K562 (cell line): ENCODE measurements around the gene CD22. TPM values are rescaled to one million over a fixed set of nuclear protein-coding genes. Genes with fewer than 3 reads are reported as not detected.

ENCODE experiments used
- ATAC-seq: fragments of 200-7000 bp; cut with Tn5 transposase; 3 replicates; pipeline ENCODE4 v1.9.1; 2020; ENCODE audit warnings: moderate library complexity
- BruUV-seq: library from RNA; stranded (reverse); fragments of 400-500 nt; replicated peaks from 2 replicates; lab custom pipeline; 2021; lab: Mats Ljungman, UMichigan
- CTCF ChIA-PET: fragments of 300-600 bp; formaldehyde crosslinking; extraction: SDS; loops from one replicate; lab custom pipeline; 2021; ENCODE audit warnings: low intra/inter-chr PET ratio; lab: Yijun Ruan, JAX
- POLR2A ChIA-PET: fragments of 300-600, 350-650 bp; sonication (Branson Sonifier 250); formaldehyde crosslinking; extraction: SDS; loops from one replicate; lab custom pipeline; 2021; ENCODE audit warnings: antibody characterized with exemption, inconsistent platforms; lab: Yijun Ruan, JAX
- DNase-seq, 4 experiments: peaks; one replicate each; pipeline versions ENCODE4 v3.0.0 to v3.0.0-alpha.2; 2011 to 2018; ENCODE audit warnings: low spot score in 3 of 4, mixed read lengths in 3 of 4; ENCODE audit errors: extremely low read depth in 1 of 4
- FAIRE-seq: peaks from 2 replicates; lab custom pipeline; 2011; peaks lifted over from hg19 to GRCh38; lab: Jason Lieb, UNC
- H2AFZ ChIP-seq: 2 replicates; pipeline ENCODE4 v1.6.0; 2011; ENCODE audit warnings: low read depth, low read length, control low read depth, inconsistent platforms
- H3K27ac ChIP-seq: fragments of 200-600 bp; 3 replicates; pipeline ENCODE4 v1.8.0; 2011; ENCODE audit warnings: low read depth, mild to moderate bottlenecking, control low read depth, inconsistent platforms, low read length, moderate library complexity, mixed read lengths; ENCODE audit errors: extremely low read depth
- H3K27me3 ChIP-seq, 2 experiments: fragments of 300-600 bp in 1 of 2; 2 replicates in 1 of 2; 3 replicates in 1 of 2; pipeline versions ENCODE4 v1.6.0 to v1.8.0; 2011; ENCODE audit warnings: inconsistent platforms in 2 of 2, low read length in 2 of 2, mild to moderate bottlenecking in 1 of 2, mixed read lengths in 1 of 2, moderate library complexity in 1 of 2; ENCODE audit not compliant: control insufficient read depth in 2 of 2, insufficient read depth in 2 of 2
- H3K36me3 ChIP-seq: fragments of 300-600 bp; 3 replicates; pipeline ENCODE4 v1.8.0; 2011; ENCODE audit warnings: mild to moderate bottlenecking, low read length, inconsistent platforms; ENCODE audit not compliant: control insufficient read depth, insufficient read depth
- H3K4me1 ChIP-seq, 2 experiments: fragments of 200-600 bp in 1 of 2; replicated peaks in 1 of 2; 2 replicates in 1 of 2; 3 replicates in 1 of 2; pipeline versions ENCODE4 v1.5.1 to v1.8.0; 2011; ENCODE audit warnings: inconsistent platforms in 2 of 2, low read length in 2 of 2, mild to moderate bottlenecking in 1 of 2, mixed read lengths in 1 of 2, moderate library complexity in 1 of 2; ENCODE audit not compliant: control insufficient read depth in 2 of 2, insufficient read depth in 2 of 2
- H3K4me2 ChIP-seq: 2 replicates; pipeline ENCODE4 v1.6.1; 2011; ENCODE audit warnings: low read length, control low read depth, inconsistent platforms, mixed read lengths; ENCODE audit not compliant: insufficient read depth
- H3K4me3 ChIP-seq: fragments of 200-600 bp; sonication (generic), shearing (Covaris generic); 2 replicates; pipeline ENCODE4 v1.5.1; 2016; ENCODE audit warnings: control low read depth, inconsistent platforms
- H3K79me2 ChIP-seq: fragments of 200-600 bp; 3 replicates; pipeline ENCODE4 v1.8.0; 2011; ENCODE audit warnings: low read length, inconsistent platforms; ENCODE audit not compliant: control insufficient read depth, insufficient read depth
- H3K9ac ChIP-seq, 2 experiments: 2 replicates each; pipeline versions ENCODE4 v1.6.0 to v1.6.1; 2011; ENCODE audit warnings: low read depth in 2 of 2, low read length in 2 of 2, control low read depth in 1 of 2, inconsistent platforms in 1 of 2, mild to moderate bottlenecking in 1 of 2, mixed read lengths in 1 of 2; ENCODE audit not compliant: insufficient read depth in 1 of 2
- H3K9me1 ChIP-seq: one replicate; pipeline ENCODE4 v1.6.0; 2011; ENCODE audit warnings: inconsistent platforms, mild to moderate bottlenecking, low read length, moderate library complexity; ENCODE audit not compliant: control insufficient read depth, insufficient read depth
- H3K9me3 ChIP-seq: replicated peaks from 2 replicates; pipeline ENCODE4 v1.5.1; 2011; ENCODE audit warnings: low read depth, low read length, inconsistent platforms; ENCODE audit not compliant: control insufficient read depth, insufficient read depth
- H4K20me1 ChIP-seq: replicated peaks from 2 replicates; pipeline ENCODE4 v1.6.1; 2011; ENCODE audit warnings: low read length, inconsistent platforms, mixed read lengths; ENCODE audit not compliant: control insufficient read depth, insufficient read depth
- ADNP ChIP-seq: fragments of 200-800 bp; sonication (Bioruptor generic); IDR thresholded peaks from 2 replicates; pipeline ENCODE4 v1.6.1; 2016; ENCODE audit warnings: missing genetic modification characterization, missing compliant biosample characterization
- BMI1 ChIP-seq: fragments of 150-350 bp; IDR thresholded peaks from 2 replicates; pipeline ENCODE4 v1.6.1; 2014; ENCODE audit warnings: low read length
- CREB5 ChIP-seq: fragments of 250-450 bp; sonication (Bioruptor Pico); IDR thresholded peaks from 2 replicates; pipeline ENCODE4 v1.5.0; 2020; ENCODE audit warnings: mild to moderate bottlenecking
- E2F6 ChIP-seq, 2 experiments: IDR thresholded peaks; 2 replicates each; pipeline ENCODE4 v1.6.1; 2011; ENCODE audit warnings: borderline replicate concordance in 1 of 2, control low read depth in 1 of 2, low read depth in 1 of 2, low read length in 1 of 2, mild to moderate bottlenecking in 1 of 2, mixed read lengths in 1 of 2, moderate library complexity in 1 of 2; ENCODE audit not compliant: insufficient read depth in 1 of 2, insufficient read length in 1 of 2, poor library complexity in 1 of 2, severe bottlenecking in 1 of 2; ENCODE audit errors: extremely low read depth in 1 of 2
- EGR1 ChIP-seq: fragments of 450-650 bp; conservative IDR thresholded peaks from 2 replicates; pipeline ENCODE4 v1.6.1; 2017; ENCODE audit warnings: mild to moderate bottlenecking
- POLR2A ChIP-seq: fragments of 450-650 bp; conservative IDR thresholded peaks from 2 replicates; pipeline ENCODE4 v1.6.1; 2016
- ZBTB11 ChIP-seq, 3 experiments: fragments of 200-800 bp in 1 of 3; fragments of 250-450 bp in 1 of 3; fragments of 450-650 bp in 1 of 3; sonication (Bioruptor Pico) in 1 of 3; sonication (Bioruptor generic) in 1 of 3; formaldehyde crosslinking in 1 of 3; IDR thresholded peaks; 2 replicates each; pipeline versions ENCODE4 v1.6.1 to v1.8.0; 2016 to 2022; ENCODE audit warnings: mild to moderate bottlenecking in 2 of 3, missing genetic modification characterization in 2 of 3, missing compliant biosample characterization in 1 of 3, moderate library complexity in 1 of 3
- ZBTB26 ChIP-seq: fragments of 450-650 bp; formaldehyde crosslinking; IDR thresholded peaks from 2 replicates; pipeline ENCODE4 v1.4.0; 2022; ENCODE audit warnings: missing genetic modification characterization
- ZNF217 ChIP-seq: sonication (generic); formaldehyde crosslinking; IDR thresholded peaks from 2 replicates; pipeline ENCODE4 v1.8.0; 2022; ENCODE audit warnings: mild to moderate bottlenecking, missing genetic modification reagents
- ZNF23 ChIP-seq: fragments of 250-450 bp; sonication (Bioruptor Pico); IDR thresholded peaks from 2 replicates; pipeline ENCODE4 v1.4.0; 2020; ENCODE audit warnings: mild to moderate bottlenecking
- ZNF3 ChIP-seq: fragments of 250-450 bp; sonication (Bioruptor Pico); IDR thresholded peaks from 2 replicates; pipeline ENCODE4 v1.5.0; 2021; ENCODE audit warnings: mild to moderate bottlenecking, moderate library complexity
- ZNF586 ChIP-seq: fragments of 450-650 bp; formaldehyde crosslinking; conservative IDR thresholded peaks from 2 replicates; pipeline ENCODE4 v1.4.0; 2020; ENCODE audit warnings: mild to moderate bottlenecking, moderate library complexity
- WGBS: fragments of 100-300 bp; shearing (Covaris generic); methylation state at CpG from one replicate; pipeline ENCODE4 v1.1.6; 2016; ENCODE audit warnings: low coverage, mixed read lengths; ENCODE audit not compliant: insufficient coverage; ENCODE audit errors: missing lambda C conversion rate; 5-methylcytosine and 5-hydroxymethylcytosine counted together
- in situ Hi-C: fragments of 300-500 bp; cut with MboI; formaldehyde crosslinking; loops from 4 replicates; pipeline ENCODE4 v1.15.0; 2018; ENCODE audit warnings: inconsistent platforms, mixed read lengths
- intact Hi-C: fragments of 100-400 bp; cut with micrococcal nuclease; formaldehyde crosslinking; loops from 2 replicates; pipeline ENCODE4 v1.14.2; 2022
- polyA plus RNA-seq, 8 experiments: library from polyadenylated mRNA; depleted of rRNA in 4 of 8; stranded (reverse) in 5 of 8; unstranded in 3 of 8; fragments of >200 nt; fragmentation: Nextera tagmentation in 2 of 8; fragmentation: Illumina TruSeq in 1 of 8; extraction: Ambion mirVana in 2 of 8; extraction: Trizol in 1 of 8; gene quantifications; 2 replicates each; pipeline versions ENCODE4 v1.2.1 to v1.2.3, GENCODE V29; 2011 to 2014; ENCODE audit warnings: inconsistent platforms in 1 of 8, missing spikeins in 1 of 8
- total RNA-seq, 7 experiments: library from RNA; depleted of rRNA in 6 of 7; stranded (reverse); fragments of >200 nt in 6 of 7; fragmentation: Illumina TruSeq in 2 of 7; extraction: Trizol in 2 of 7; gene quantifications; 2 replicates each; pipeline versions ENCODE4 v1.2.1 to v1.2.3, GENCODE V29; 2011 to 2021; ENCODE audit warnings: low replicate concordance in 1 of 7

CD22 gene
- total and polyA plus RNA-seq, 9 of the 15 experiments (the other 6 are each of a cell fraction or from before 2014, with no cell fraction given): 0.29 to 5.0 (median 3.5) TPM

GRCh38 chr19:35293808-35294207 is 35.2 kb upstream of the CD22 start:
- no peak for ATAC-seq
- no TSS peak for BruUV-seq
- H3K4me1 ChIP-seq: peaks cover 32 to 66% of the 10 kb centered on the region in 2 experiments; a peak in 4 of 5 replicates
- no peaks in the 10 kb centered on the region for H3K79me2 ChIP-seq
- in situ Hi-C loops (no loop called here), intact Hi-C loops (no loop called here)
- no peaks in the 10 kb centered on the region for H3K36me3 ChIP-seq
- H3K4me2 ChIP-seq: 0 out of 2 replicates have a peak overlapping the region, but pooled peaks have one; percentile 12
- peaks cover 6% of the 10 kb centered on the region for H3K9me1 ChIP-seq
- no peak for FAIRE-seq
- POLR2A ChIA-PET: interaction anchor here (0.6 to 1.5 kb wide), 3 partner anchors 11 to 320 kb away, joined by 3 to 4 read pairs (median 3); partner anchors contain the start of gene HAMP
- DNase-seq: peak in 2 of 4 experiments; percentile 40 to 41
- no peaks in the 10 kb centered on the region for H4K20me1 ChIP-seq
- H2AFZ ChIP-seq: no peak overlapping the region
- WGBS: 15% methylated on average over 17 of the region's 17 CpGs
- TF ChIP-seq E2F6 (IDR thresholded peaks at IDR 0.05; ENCODE audit: borderline replicate concordance in 1 of 2, extremely low read depth in 1 of 2, insufficient read depth in 1 of 2, insufficient read length in 1 of 2, low read depth in 1 of 2, low read length in 1 of 2, poor library complexity in 1 of 2, severe bottlenecking in 1 of 2): peak in 1 of 2 experiments; percentile 63
- peak; percentile 31 for TF ChIP-seq EGR1
- TF ChIP-seq ZNF586 (CRISPR knock-in tag): no peak
- TF ChIP-seq ZNF23 (CRISPR knock-in tag): no peak
- TF ChIP-seq ZNF3 (CRISPR knock-in tag): no peak
- TF ChIP-seq ZBTB26 (CRISPR knock-in tag): no peak
- no peak for TF ChIP-seq ZNF217
- no peak for TF ChIP-seq BMI1
- TF ChIP-seq POLR2A: no peak
- TF ChIP-seq ZBTB11 (CRISPR knock-in tag; IDR thresholded peaks at IDR 0.05): no peak
- TF ChIP-seq ADNP (tag): no peak
- no peak for TF ChIP-seq CREB5 (CRISPR knock-in tag)
- H3K4me3 ChIP-seq: no peak overlapping the region
- no peak overlapping the region for H3K27ac ChIP-seq
- CTCF ChIA-PET: no interaction called here
- H3K27me3 ChIP-seq: peaks cover 2 to 12% of the 10 kb centered on the region in 2 experiments; a peak in 3 of 5 replicates
- H3K9ac ChIP-seq: peak overlapping the region in 1 of 2 experiments; percentile 73; a peak in 1 of 4 replicates
- H3K9me3 ChIP-seq: no peaks in the 10 kb centered on the region
